Thyroid gland (tissue), 4 donors: ENCODE results near the gene THRB. TPM values are rescaled to one million over a fixed set of nuclear protein-coding genes. Genes with fewer than 3 reads are reported as not detected.

Source experiments
- DNase-seq, 2 donors: peaks; one replicate each; pipeline ENCODE4 v3.0.0-alpha.2; 2019
- H3K27ac ChIP-seq, 3 donors: fragments of 200-600 bp; sonication (generic); 1 replicate in 2 of 3; 2 replicates in 1 of 3; pipeline ENCODE4 v1.5.1; 2016 to 2019; ENCODE audit warnings: mild to moderate bottlenecking in 1 of 3, moderate library complexity in 1 of 3
- H3K27me3 ChIP-seq: fragments of 200-600 bp; sonication (generic); one replicate; pipeline ENCODE4 v1.5.1; 2019
- H3K36me3 ChIP-seq, 2 donors: fragments of 200-600 bp; sonication (generic); one replicate each; pipeline ENCODE4 v1.5.1; 2016 to 2019
- H3K4me1 ChIP-seq, 2 donors: fragments of 200-600 bp; sonication (generic); one replicate each; pipeline ENCODE4 v1.5.1; 2017 to 2019
- H3K4me3 ChIP-seq, 3 donors: fragments of 200-600 bp; sonication (generic); replicated peaks in 1 of 3; 1 replicate in 2 of 3; 2 replicates in 1 of 3; pipeline ENCODE4 v1.5.1; 2016; ENCODE audit warnings: mild to moderate bottlenecking in 1 of 3
- H3K9me3 ChIP-seq: fragments of 200-600 bp; sonication (generic); one replicate; pipeline ENCODE4 v1.5.1; 2017
- CTCF ChIP-seq, 6 experiments: fragments of 200-600 bp in 3 of 6; fragments of 450-650 bp in 3 of 6; sonication (generic) in 3 of 6; IDR thresholded peaks; one replicate each; pipeline ENCODE4 v1.5.1; 2016 to 2019; ENCODE audit warnings: antibody characterized with exemption in 6 of 6, mild to moderate bottlenecking in 2 of 6, inconsistent platforms in 1 of 6, moderate library complexity in 1 of 6
- POLR2A ChIP-seq, 2 donors: fragments of 450-650 bp; IDR thresholded peaks; one replicate each; pipeline ENCODE4 v1.6.1; 2017; ENCODE audit warnings: antibody characterized with exemption in 2 of 2, mild to moderate bottlenecking in 2 of 2, moderate library complexity in 1 of 2
- WGBS, 2 donors: methylation state at CpG; one replicate each; pipeline ENCODE4 v1.1.5; 2017; 5-methylcytosine and 5-hydroxymethylcytosine counted together
- intact Hi-C: fragments of 100-400 bp; cut with DNase I; formaldehyde crosslinking; loops from one replicate; pipeline ENCODE4 v1.15.1; 2023
- total RNA-seq, 4 donors: library from RNA; depleted of rRNA; stranded (reverse); fragments of >200 nt; gene quantifications; one replicate each; pipeline ENCODE4 v1.2.3, GENCODE V29; 2016

The THRB gene
- total RNA-seq, 4 donors from 2014 or later: 11.1 to 33.2 (median 13.4) TPM

- 53 to 55% methylated on average over 1 of the region's 1 CpG for WGBS, 2 donors
- no peak overlapping the region for H3K27ac ChIP-seq
- no peaks in the 10 kb centered on the region for H3K4me1 ChIP-seq
- H3K9me3 ChIP-seq: no peaks in the 10 kb centered on the region
- TF ChIP-seq CTCF (IDR thresholded peaks at IDR 0.05) (no peak), POLR2A (IDR thresholded peaks at IDR 0.05) (no peak)
- no peaks in the 10 kb centered on the region for H3K36me3 ChIP-seq
- no peak for DNase-seq
- H3K4me3 ChIP-seq: no peak overlapping the region
- intact Hi-C loops: no loop called here
- no peaks in the 10 kb centered on the region for H3K27me3 ChIP-seq
These were observed 339.9 kb downstream of the THRB start for GRCh38 chr3:24154781-24155180.

- Histone ChIP-seq H3K36me3 (no peaks in the 10 kb centered on the region), H3K27ac (no peak overlapping the region), H3K4me1 (no peaks in the 10 kb centered on the region), H3K9me3 (no peaks in the 10 kb centered on the region), H3K4me3 (no peak overlapping the region), H3K27me3 (no peaks in the 10 kb centered on the region)
- DNase-seq: no peak
- 89 to 95% methylated on average over 2 of the region's 2 CpGs for WGBS, 2 donors
- intact Hi-C loops: no loop called here
- TF ChIP-seq CTCF (IDR thresholded peaks at IDR 0.05): no peak
- TF ChIP-seq POLR2A (IDR thresholded peaks at IDR 0.05): no peak
These were observed 340.5 kb downstream of the THRB start for GRCh38 chr3:24154013-24154695.

GRCh38 chr3:24151594-24151993 lies 343.1 kb downstream of the THRB start:
- no peaks in the 10 kb centered on the region for H3K36me3 ChIP-seq
- H3K9me3 ChIP-seq: no peaks in the 10 kb centered on the region
- H3K4me1 ChIP-seq: no peaks in the 10 kb centered on the region
- no peak overlapping the region for H3K27ac ChIP-seq
- H3K4me3 ChIP-seq: no peak overlapping the region
- WGBS, 2 donors: 74 to 88% methylated on average over 3 of the region's 3 CpGs
- no peaks in the 10 kb centered on the region for H3K27me3 ChIP-seq
- TF ChIP-seq POLR2A (IDR thresholded peaks at IDR 0.05) (no peak), CTCF (IDR thresholded peaks at IDR 0.05) (no peak)
- intact Hi-C loops: no loop called here
- DNase-seq: no peak

GRCh38 chr3:24149032-24149431 lies 345.6 kb downstream of the THRB start:
- no peaks in the 10 kb centered on the region for H3K27me3 ChIP-seq
- H3K4me3 ChIP-seq: no peak overlapping the region
- H3K9me3 ChIP-seq: no peaks in the 10 kb centered on the region
- no peak for TF ChIP-seq POLR2A (IDR thresholded peaks at IDR 0.05)
- no peak for TF ChIP-seq CTCF (IDR thresholded peaks at IDR 0.05)
- DNase-seq: no peak
- no peak overlapping the region for H3K27ac ChIP-seq
- peaks cover 0 to 6% of the 10 kb centered on the region in 2 donors for H3K4me1 ChIP-seq
- 85% methylated on average over 2 of the region's 2 CpGs for whole genome bisulfite sequencing, 2 donors
- intact Hi-C loops: no loop called here
- H3K36me3 ChIP-seq: no peaks in the 10 kb centered on the region

GRCh38 chr3:24145981-24146822 lies 348.4 kb downstream of the THRB start:
- no peaks in the 10 kb centered on the region for H3K9me3 ChIP-seq
- no peak for TF ChIP-seq CTCF (IDR thresholded peaks at IDR 0.05)
- no peak for TF ChIP-seq POLR2A (IDR thresholded peaks at IDR 0.05)
- intact Hi-C loops: no loop called here
- H3K27ac ChIP-seq: peak overlapping the region in 1 of 3 donors; percentile 4
- H3K36me3 ChIP-seq: no peaks in the 10 kb centered on the region
- no peak overlapping the region for H3K4me3 ChIP-seq
- no peaks in the 10 kb centered on the region for H3K27me3 ChIP-seq
- whole genome bisulfite sequencing, 2 donors: 80 to 81% methylated on average over 11 of the region's 11 CpGs
- no peak for DNase-seq
- H3K4me1 ChIP-seq: peaks cover 0 to 6% of the 10 kb centered on the region in 2 donors
